ENCODE results near the gene WBP2NL. TPM values are rescaled to one million over a fixed set of nuclear protein-coding genes. Genes with fewer than 3 reads are reported as not detected.
A peak's percentile ranks its signal among the peaks of the same experiment; 100 is the strongest.

Gene WBP2NL
- total and polyA plus RNA-seq, 2 of the 8 experiments (the other 6 are each of a cell fraction or from before 2014, with no cell fraction given): not detected

DNA sequence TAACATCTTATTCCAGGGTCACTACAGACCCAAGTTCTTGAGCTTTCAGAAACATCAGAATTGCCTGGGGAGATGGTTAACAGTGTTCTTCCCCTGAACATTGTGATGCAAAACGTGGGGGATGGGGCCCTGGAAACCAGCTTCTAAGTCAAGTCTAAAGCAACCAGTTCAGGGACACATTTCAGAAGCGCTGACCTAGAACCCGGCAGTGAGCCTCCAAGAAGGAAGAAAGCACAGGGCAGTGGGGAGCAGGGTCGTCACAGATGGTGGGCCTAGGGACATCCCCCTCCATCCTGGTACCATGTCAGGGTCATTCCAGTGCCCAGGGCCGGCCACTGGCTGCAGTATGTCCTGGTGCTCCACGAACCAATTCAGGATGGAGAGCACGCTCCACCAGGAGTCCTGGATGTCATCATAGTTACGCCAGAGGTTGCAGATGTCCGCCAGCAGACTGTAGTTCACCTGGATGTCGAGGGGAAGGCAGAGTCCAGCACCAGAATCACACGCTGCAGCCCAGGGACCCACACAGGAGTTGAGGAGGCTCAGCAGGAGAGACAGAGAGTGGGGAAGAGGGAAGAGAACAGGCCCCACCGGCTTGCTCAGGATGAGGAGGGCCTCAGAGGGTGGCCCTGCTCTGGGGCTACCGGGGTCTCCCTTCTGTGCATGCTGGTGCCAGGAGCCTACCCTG is 67.0 kb downstream of the WBP2NL start (continued):
- no peak for TF ChIP-seq MAFK (IDR thresholded peaks at IDR 0.05; ENCODE audit: low read depth, low read length)
- TF ChIP-seq CTCF (IDR thresholded peaks at IDR 0.05; ENCODE audit: control extremely low read depth in 1 of 3, insufficient read depth in 1 of 3, low read depth in 1 of 3, low read length in 3 of 3): no peak
- no peak for TF ChIP-seq GTF2F1 (IDR thresholded peaks at IDR 0.05; ENCODE audit: borderline replicate concordance, low read depth, low read length)
- no peak; a peak in 1 of 3 replicates for TF ChIP-seq EP300 (IDR thresholded peaks at IDR 0.05; ENCODE audit: borderline replicate concordance in 1 of 2, low read depth in 2 of 2, low read length in 2 of 2)
- peak; percentile 98 for TF ChIP-seq POU5F1 (IDR thresholded peaks at IDR 0.05; ENCODE audit: low read depth, low read length)
- TF ChIP-seq RBBP5 (IDR thresholded peaks at IDR 0.05; ENCODE audit: borderline replicate concordance, low read depth, low read length): 0 out of 2 replicates have a peak, but pooled peaks have one; percentile 73
- no peak for TF ChIP-seq SIX5 (IDR thresholded peaks at IDR 0.05; ENCODE audit: low read depth, low read length)
- TF ChIP-seq SIN3A (conservative IDR thresholded peaks at IDR 0.05 in 1 of 2, IDR thresholded peaks at IDR 0.05 in 1 of 2; ENCODE audit: low read depth in 1 of 2, low read length in 2 of 2): no peak
- no peak for TF ChIP-seq ZNF274 (IDR thresholded peaks at IDR 0.05; ENCODE audit: borderline replicate concordance, extremely low read depth, low read length)
- TF ChIP-seq TAF7 (optimal IDR thresholded peaks at IDR 0.05; ENCODE audit: borderline replicate concordance, low read depth, low read length): no peak
- TF ChIP-seq, protein P1, sequence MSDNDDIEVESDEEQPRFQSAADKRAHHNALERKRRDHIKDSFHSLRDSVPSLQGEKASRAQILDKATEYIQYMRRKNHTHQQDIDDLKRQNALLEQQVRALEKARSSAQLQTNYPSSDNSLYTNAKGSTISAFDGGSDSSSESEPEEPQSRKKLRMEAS (IDR thresholded peaks at IDR 0.05): no peak
- no peak for TF ChIP-seq RNF2 (IDR thresholded peaks at IDR 0.05; ENCODE audit: borderline replicate concordance, low read depth, low read length, missing control alignments, poor library complexity, severe bottlenecking)
- TF ChIP-seq KDM1A (IDR thresholded peaks at IDR 0.05; ENCODE audit: borderline replicate concordance, low read length): no peak
- no peak for TF ChIP-seq TEAD4 (IDR thresholded peaks at IDR 0.05; ENCODE audit: low read depth, low read length)
- TF ChIP-seq SP1 (IDR thresholded peaks at IDR 0.05; ENCODE audit: low read depth, low read length): peak; percentile 85
- TF ChIP-seq HDAC6 (IDR thresholded peaks at IDR 0.05; ENCODE audit: low read depth, low read length): no peak

All from H1 (cell line).